Endodermal cell (in vitro differentiated cells): ENCODE results near the gene SDK1. TPM values are rescaled to one million over a fixed set of nuclear protein-coding genes. Genes with fewer than 3 reads are reported as not detected.

ENCODE experiments used
- DNase-seq: peaks from one replicate; pipeline ENCODE4 v3.0.0-alpha.2; 2017
- H3K27ac ChIP-seq: 2 replicates; pipeline ENCODE4 v1.5.1; 2013; ENCODE audit warnings: mild to moderate bottlenecking, low read depth, low read length, moderate library complexity
- H3K27me3 ChIP-seq: 2 replicates; pipeline ENCODE4 v1.6.1; 2013; ENCODE audit warnings: mild to moderate bottlenecking, low read length, moderate library complexity; ENCODE audit not compliant: insufficient read depth, control insufficient read depth, poor library complexity, severe bottlenecking
- H3K36me3 ChIP-seq: 2 replicates; pipeline ENCODE4 v1.7.0; 2013; ENCODE audit warnings: mild to moderate bottlenecking, low read length, moderate library complexity; ENCODE audit not compliant: control insufficient read depth, insufficient read depth
- H3K4me1 ChIP-seq: one replicate; pipeline ENCODE4 v1.7.0; 2013; ENCODE audit warnings: low read length; ENCODE audit not compliant: control insufficient read depth, insufficient read depth
- H3K4me3 ChIP-seq: 2 replicates; pipeline ENCODE4 v1.5.1; 2013; ENCODE audit warnings: mild to moderate bottlenecking, low read length, moderate library complexity
- H3K9ac ChIP-seq: 2 replicates; pipeline ENCODE4 v1.6.1; 2013; ENCODE audit warnings: mild to moderate bottlenecking, low read length, moderate library complexity; ENCODE audit not compliant: poor library complexity, severe bottlenecking; ENCODE audit errors: extremely low read depth
- H3K9me3 ChIP-seq: 2 replicates; pipeline ENCODE4 v1.6.1; 2013; ENCODE audit warnings: mild to moderate bottlenecking, low read length, moderate library complexity; ENCODE audit not compliant: control insufficient read depth
- H3K27ac Mint-ChIP-seq: 2 replicates; pipeline ENCODE4 v1.8.0; 2020; ENCODE audit warnings: mixed read lengths
- H3K27me3 Mint-ChIP-seq: 2 replicates; pipeline ENCODE4 v1.8.0; 2021; ENCODE audit warnings: mild to moderate bottlenecking, mixed read lengths; ENCODE audit not compliant: insufficient read depth
- H3K36me3 Mint-ChIP-seq: 2 replicates; pipeline ENCODE4 v1.8.0; 2020; ENCODE audit warnings: low read depth, mixed read lengths
- H3K4me1 Mint-ChIP-seq: 2 replicates; pipeline ENCODE4 v1.8.0; 2020; ENCODE audit warnings: mixed read lengths
- H3K4me3 Mint-ChIP-seq: 2 replicates; pipeline ENCODE4 v1.8.0; 2020; ENCODE audit warnings: mild to moderate bottlenecking, moderate library complexity, mixed read lengths
- H3K9me3 Mint-ChIP-seq: 2 replicates; pipeline ENCODE4 v1.8.0; 2020; ENCODE audit warnings: mild to moderate bottlenecking, mixed read lengths
- CTCF ChIP-seq: fragments of 200-600 bp; sonication (generic); conservative IDR thresholded peaks from 2 replicates; pipeline ENCODE4 v1.5.0; 2021; ENCODE audit warnings: antibody characterized with exemption, mild to moderate bottlenecking
- WGBS, 2 experiments: methylation state at CpG; one replicate each; pipeline versions ENCODE4 v1.1.5 to v1.1.7; 2013; ENCODE audit warnings: missing lambda C conversion rate in 2 of 2, mixed read lengths in 1 of 2; ENCODE audit not compliant: insufficient coverage in 1 of 2, insufficient read length in 1 of 2; 5-methylcytosine and 5-hydroxymethylcytosine counted together
- total RNA-seq, 2 donors: library from RNA; stranded (reverse); fragmentation: NEBNext Ultra II Directional in 1 of 2; extraction: Animal tissue kit (Norgen Biotek cat#: 25700) in 1 of 2; gene quantifications; 2 replicates in 1 of 2; 3 replicates in 1 of 2; pipeline ENCODE4 v1.2.1, GENCODE V29; 2021

The SDK1 gene
- total RNA-seq, 2 donors from 2014 or later: 22.7 to 23.1 TPM

GRCh38 chr7:3953946-3954345 is 652.9 kb downstream of the SDK1 start:
- Histone ChIP-seq H3K27ac (no peak overlapping the region), H3K4me3 (no peak overlapping the region), H3K9ac (no peak overlapping the region), H3K9me3 (no peaks in the 10 kb centered on the region), H3K27me3 (no peaks in the 10 kb centered on the region), H3K36me3 (no peaks in the 10 kb centered on the region), H3K4me1 (no peaks in the 10 kb centered on the region)
- peaks cover 17% of the 10 kb centered on the region for H3K36me3 Mint-ChIP-seq
- H3K27ac Mint-ChIP-seq: no peak overlapping the region
- no peak for DNase-seq
- 92 to 100% methylated on average over 2 to 5 of the region's 7 CpGs for WGBS, 2 experiments
- no peak overlapping the region for H3K4me3 Mint-ChIP-seq
- no peaks in the 10 kb centered on the region for H3K4me1 Mint-ChIP-seq
- H3K9me3 Mint-ChIP-seq: no peaks in the 10 kb centered on the region
- no peak for TF ChIP-seq CTCF
- no peaks in the 10 kb centered on the region for H3K27me3 Mint-ChIP-seq

GRCh38 chr7:3955026-3955425 is 654.0 kb downstream of the SDK1 start:
- no peak overlapping the region for H3K4me3 ChIP-seq
- peaks cover 17% of the 10 kb centered on the region for H3K36me3 Mint-ChIP-seq
- no peaks in the 10 kb centered on the region for H3K4me1 ChIP-seq
- no peaks in the 10 kb centered on the region for H3K36me3 ChIP-seq
- H3K4me1 Mint-ChIP-seq: no peaks in the 10 kb centered on the region
- H3K9me3 ChIP-seq: no peaks in the 10 kb centered on the region
- no peak overlapping the region for H3K27ac ChIP-seq
- H3K9ac ChIP-seq: no peak overlapping the region
- no peaks in the 10 kb centered on the region for H3K9me3 Mint-ChIP-seq
- WGBS, 2 experiments: 95 to 96% methylated on average over 9 to 11 of the region's 11 CpGs
- H3K27ac Mint-ChIP-seq: no peak overlapping the region
- H3K27me3 Mint-ChIP-seq: no peaks in the 10 kb centered on the region
- DNase-seq: no peak
- no peak overlapping the region for H3K4me3 Mint-ChIP-seq
- H3K27me3 ChIP-seq: no peaks in the 10 kb centered on the region
- no peak for TF ChIP-seq CTCF

- no peaks in the 10 kb centered on the region for H3K9me3 Mint-ChIP-seq
- TF ChIP-seq CTCF: no peak
- Histone ChIP-seq H3K36me3 (no peaks in the 10 kb centered on the region), H3K4me1 (no peaks in the 10 kb centered on the region), H3K9me3 (no peaks in the 10 kb centered on the region), H3K27me3 (no peaks in the 10 kb centered on the region), H3K4me3 (no peak overlapping the region), H3K27ac (no peak overlapping the region), H3K9ac (no peak overlapping the region)
- no peak for DNase-seq
- peaks cover 11% of the 10 kb centered on the region for H3K36me3 Mint-ChIP-seq
- H3K4me3 Mint-ChIP-seq: no peak overlapping the region
- H3K4me1 Mint-ChIP-seq: no peaks in the 10 kb centered on the region
- H3K27ac Mint-ChIP-seq: no peak overlapping the region
- H3K27me3 Mint-ChIP-seq: no peaks in the 10 kb centered on the region
- WGBS, 2 experiments: 90 to 92% methylated on average over 7 to 14 of the region's 14 CpGs
These were observed 655.0 kb downstream of the SDK1 start for GRCh38 chr7:3955751-3956696.
